Bronchial epithelial cell (primary cell): ENCODE data around the gene RALGPS1. TPM values are rescaled to one million over a fixed set of nuclear protein-coding genes. Genes with fewer than 3 reads are reported as not detected.
A peak's percentile ranks its signal among the peaks of the same experiment; 100 is the strongest.

ENCODE experiments used
- DNase-seq: peaks from one replicate; pipeline ENCODE4 v3.0.0-alpha.2; 2010; ENCODE audit warnings: low read depth
- FAIRE-seq: peaks from 2 replicates; lab custom pipeline; 2011; peaks lifted over from hg19 to GRCh38; lab: Jason Lieb, UNC
- H3K27me3 ChIP-seq: 2 replicates; pipeline ENCODE4 v1.5.1; 2011; ENCODE audit warnings: low read length; ENCODE audit not compliant: control insufficient read depth, insufficient read depth
- H3K36me3 ChIP-seq: 2 replicates; pipeline ENCODE4 v1.5.1; 2011; ENCODE audit warnings: low read length; ENCODE audit not compliant: control insufficient read depth, insufficient read depth
- H3K4me3 ChIP-seq: 2 replicates; pipeline ENCODE4 v1.5.1; 2011; ENCODE audit warnings: mild to moderate bottlenecking, low read depth, low read length, control low read depth
- total RNA-seq: library from RNA; depleted of rRNA; stranded (reverse); fragments of >200 nt; gene quantifications from 2 replicates; pipeline ENCODE4 v1.2.1, GENCODE V29; 2014
- TF ChIP-seq, protein P1 (sequence below): IDR thresholded peaks from 2 replicates; pipeline ENCODE4 v1.5.1; 2011; ENCODE audit warnings: mild to moderate bottlenecking, moderate library complexity, low read length, control low read depth, inconsistent platforms; ENCODE audit not compliant: insufficient read depth, severe bottlenecking

RALGPS1 gene
- total RNA-seq, 1 donor from 2014 or later, result 3.2 TPM

DNA sequence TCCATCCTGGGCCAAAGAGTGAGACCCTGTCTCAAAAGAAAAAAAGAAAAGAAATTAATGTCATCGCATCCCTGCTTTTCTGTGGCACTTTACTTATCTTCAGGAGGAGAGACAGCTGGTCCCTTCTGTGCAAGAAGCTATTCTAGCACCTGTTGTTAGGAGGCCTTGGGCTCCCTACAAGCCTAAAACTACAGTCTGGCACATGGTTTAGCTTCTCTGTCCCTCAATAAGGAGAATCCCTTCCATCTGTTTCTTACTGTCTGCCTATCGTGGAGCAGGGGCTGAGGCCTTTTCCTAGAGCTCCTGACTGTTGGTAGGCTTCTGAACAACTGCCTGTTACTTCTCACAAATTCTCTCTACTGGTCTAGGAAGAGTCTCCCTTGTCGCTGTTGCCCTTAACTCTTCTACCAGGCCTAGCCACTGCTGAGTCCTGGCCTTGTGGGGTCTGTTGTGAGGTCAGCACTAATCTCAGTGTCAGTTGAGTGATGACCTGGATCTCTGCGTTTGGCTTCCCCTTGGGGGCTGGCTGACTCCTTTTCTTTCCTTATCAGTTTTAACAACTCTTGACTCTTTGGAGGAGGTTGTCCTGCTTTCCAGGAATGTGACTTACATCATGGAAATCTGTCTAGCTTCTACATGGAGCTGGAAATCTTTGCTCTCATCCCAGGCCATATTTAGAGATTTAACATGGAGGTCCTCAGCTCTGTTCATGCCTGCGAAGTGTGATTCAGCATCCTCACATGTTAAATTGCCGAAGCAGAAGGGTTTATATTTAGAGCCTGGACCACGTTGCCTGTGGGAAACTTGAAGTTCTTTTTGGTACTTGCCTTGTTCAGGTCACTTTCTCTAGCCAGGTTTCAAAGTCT is 344.3 kb downstream of the RALGPS1 start:
- H3K36me3 ChIP-seq, result no peaks in the 10 kb centered on the region
- no peak overlapping the region for H3K4me3 ChIP-seq
- no peaks in the 10 kb centered on the region for H3K27me3 ChIP-seq
- TF ChIP-seq, protein P1, sequence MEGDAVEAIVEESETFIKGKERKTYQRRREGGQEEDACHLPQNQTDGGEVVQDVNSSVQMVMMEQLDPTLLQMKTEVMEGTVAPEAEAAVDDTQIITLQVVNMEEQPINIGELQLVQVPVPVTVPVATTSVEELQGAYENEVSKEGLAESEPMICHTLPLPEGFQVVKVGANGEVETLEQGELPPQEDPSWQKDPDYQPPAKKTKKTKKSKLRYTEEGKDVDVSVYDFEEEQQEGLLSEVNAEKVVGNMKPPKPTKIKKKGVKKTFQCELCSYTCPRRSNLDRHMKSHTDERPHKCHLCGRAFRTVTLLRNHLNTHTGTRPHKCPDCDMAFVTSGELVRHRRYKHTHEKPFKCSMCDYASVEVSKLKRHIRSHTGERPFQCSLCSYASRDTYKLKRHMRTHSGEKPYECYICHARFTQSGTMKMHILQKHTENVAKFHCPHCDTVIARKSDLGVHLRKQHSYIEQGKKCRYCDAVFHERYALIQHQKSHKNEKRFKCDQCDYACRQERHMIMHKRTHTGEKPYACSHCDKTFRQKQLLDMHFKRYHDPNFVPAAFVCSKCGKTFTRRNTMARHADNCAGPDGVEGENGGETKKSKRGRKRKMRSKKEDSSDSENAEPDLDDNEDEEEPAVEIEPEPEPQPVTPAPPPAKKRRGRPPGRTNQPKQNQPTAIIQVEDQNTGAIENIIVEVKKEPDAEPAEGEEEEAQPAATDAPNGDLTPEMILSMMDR, result no peak
- FAIRE-seq, result peak; percentile 58
- DNase-seq, result no peak

DNA sequence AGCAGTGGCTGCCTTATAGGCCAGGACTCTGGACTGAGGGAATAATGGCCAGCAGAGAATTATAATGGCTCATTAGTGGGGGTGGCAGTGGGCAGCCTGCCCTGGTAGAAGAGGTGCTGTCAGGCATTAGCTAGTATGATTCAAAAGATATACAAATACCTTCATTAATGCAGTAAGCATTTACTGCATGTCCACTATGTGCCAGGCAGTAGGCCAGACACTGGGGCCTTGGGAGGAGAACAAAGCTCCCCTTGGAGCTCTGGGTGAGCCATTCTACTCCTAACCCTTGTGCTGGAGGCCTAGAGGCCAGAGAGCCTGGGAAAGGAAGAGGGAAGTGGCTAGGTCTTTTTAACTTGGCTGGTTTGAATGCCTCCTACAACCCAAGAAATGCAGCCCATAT is 348.0 kb downstream of the RALGPS1 start:
- TF ChIP-seq, protein P1, result no peak
- FAIRE-seq, result no peak
- Histone ChIP-seq H3K36me3 (no peaks in the 10 kb centered on the region), H3K4me3 (no peak overlapping the region), H3K27me3 (no peaks in the 10 kb centered on the region)
- DNase-seq, result no peak

DNA sequence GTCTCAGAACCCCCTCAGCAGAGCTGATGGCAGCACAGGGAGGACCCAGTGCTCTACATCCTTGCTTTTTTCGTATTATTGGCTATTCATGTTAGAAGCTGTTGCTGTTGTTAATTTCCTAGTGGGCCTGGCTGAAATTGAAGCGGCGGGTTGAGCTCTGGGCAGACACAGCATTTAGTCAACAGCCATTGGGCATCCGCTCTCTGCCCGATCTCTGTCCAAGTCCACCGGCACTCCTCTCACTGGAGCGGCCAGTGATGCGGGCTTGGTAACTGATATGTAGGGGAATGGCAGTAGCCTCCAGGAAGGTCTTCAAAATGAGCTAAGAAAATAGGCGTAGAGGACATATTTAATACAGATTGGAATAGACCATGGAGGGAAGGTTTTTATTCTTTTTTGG is 348.7 kb downstream of the RALGPS1 start:
- Histone ChIP-seq H3K36me3 (no peaks in the 10 kb centered on the region), H3K4me3 (no peak overlapping the region), H3K27me3 (no peaks in the 10 kb centered on the region)
- DNase-seq, result no peak
- no peak for FAIRE-seq
- TF ChIP-seq, protein P1, result no peak

DNA sequence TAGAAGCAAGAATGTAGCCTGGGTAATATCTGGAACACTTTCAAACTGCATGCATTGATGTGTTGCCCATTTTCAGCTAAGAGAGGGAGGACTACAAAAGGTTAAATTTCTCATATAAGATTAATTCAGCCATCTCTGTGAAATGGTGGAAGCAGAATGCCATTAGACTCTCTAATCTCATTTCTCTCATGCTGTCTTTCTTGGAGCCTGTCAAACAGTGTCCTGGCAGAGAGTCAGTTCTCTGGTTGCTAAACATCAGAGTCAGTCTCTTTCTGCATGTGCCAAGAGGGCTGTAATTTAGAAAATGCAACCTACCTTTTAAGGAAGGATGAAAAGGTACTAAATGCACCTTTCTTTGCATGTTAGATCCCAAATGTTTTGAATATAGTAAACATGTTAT is 349.1 kb downstream of the RALGPS1 start:
- Histone ChIP-seq H3K27me3 (no peaks in the 10 kb centered on the region), H3K36me3 (no peaks in the 10 kb centered on the region), H3K4me3 (no peak overlapping the region)
- TF ChIP-seq, protein P1, result no peak
- DNase-seq (no peak), FAIRE-seq (no peak)

DNA sequence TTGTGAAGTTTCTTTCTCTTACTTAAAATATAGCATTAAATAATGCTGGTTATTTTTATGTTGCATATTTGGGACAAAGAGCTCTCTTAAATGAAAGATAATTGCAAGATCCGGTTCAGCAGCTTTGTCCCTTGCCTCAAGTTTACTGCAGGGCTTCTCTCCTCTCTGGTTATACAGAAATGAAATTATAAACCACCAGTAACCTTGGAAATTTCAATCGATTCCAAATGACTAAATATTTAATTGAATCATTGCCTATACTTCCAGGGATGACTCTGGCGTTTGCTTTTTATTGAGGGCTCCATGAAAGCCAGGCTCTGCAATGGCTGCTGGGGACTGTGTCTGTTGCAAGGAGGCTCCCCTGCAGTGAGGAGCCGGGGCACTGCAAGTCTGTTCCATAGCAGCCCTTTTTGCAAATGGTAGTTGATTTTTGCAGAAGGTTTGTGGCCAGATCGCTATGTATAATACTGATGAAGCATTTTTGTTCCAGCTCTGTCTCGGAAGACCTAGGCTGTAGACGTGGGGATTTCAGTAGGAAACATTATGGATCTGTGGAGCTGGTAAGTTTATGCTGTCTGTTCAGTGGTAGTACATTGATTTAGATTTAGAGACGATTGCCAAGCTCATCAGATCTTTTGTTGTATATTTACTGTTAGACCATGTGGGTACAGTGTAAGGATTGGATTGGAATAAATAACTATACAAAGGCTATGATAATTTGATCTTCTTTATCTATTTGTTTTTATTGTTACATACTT is 350.1 kb downstream of the RALGPS1 start, which contains the start of gene GARNL3:
Gene GARNL3 (plus strand): TSS at position 313 of the 758 bp plus-strand sequence. CDS start 104 bp downstream, at position 417.
- DNase-seq (no peak), FAIRE-seq (no peak)
- TF ChIP-seq, protein P1, result no peak

More for the DNA sequence above, 350.1 kb downstream of the RALGPS1 start, which contains the start of gene GARNL3:
- Histone ChIP-seq H3K27me3 (no peaks in the 10 kb centered on the region), H3K4me3 (no peak within 1 kb of the TSS), H3K36me3 (no peaks in the 10 kb centered on the region)
